ENCODE data around the gene CCND2.

Gene CCND2

DNA sequence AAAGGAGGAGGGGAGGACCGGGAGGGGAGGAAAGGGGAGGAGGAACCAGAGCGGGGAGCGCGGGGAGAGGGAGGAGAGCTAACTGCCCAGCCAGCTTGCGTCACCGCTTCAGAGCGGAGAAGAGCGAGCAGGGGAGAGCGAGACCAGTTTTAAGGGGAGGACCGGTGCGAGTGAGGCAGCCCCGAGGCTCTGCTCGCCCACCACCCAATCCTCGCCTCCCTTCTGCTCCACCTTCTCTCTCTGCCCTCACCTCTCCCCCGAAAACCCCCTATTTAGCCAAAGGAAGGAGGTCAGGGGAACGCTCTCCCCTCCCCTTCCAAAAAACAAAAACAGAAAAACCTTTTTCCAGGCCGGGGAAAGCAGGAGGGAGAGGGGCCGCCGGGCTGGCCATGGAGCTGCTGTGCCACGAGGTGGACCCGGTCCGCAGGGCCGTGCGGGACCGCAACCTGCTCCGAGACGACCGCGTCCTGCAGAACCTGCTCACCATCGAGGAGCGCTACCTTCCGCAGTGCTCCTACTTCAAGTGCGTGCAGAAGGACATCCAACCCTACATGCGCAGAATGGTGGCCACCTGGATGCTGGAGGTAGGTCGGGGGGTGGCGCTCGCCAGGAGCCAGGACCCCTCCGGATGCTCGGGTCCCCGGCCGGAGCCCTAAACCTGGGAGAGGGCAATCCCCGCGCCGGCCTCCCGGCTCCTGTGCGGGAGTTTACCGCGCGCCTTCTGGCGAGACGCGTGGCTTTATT lies at the start of gene CCND2:
Gene CCND2 (plus strand): TSS at position 111 of the 744 bp plus-strand sequence. CDS start 279 bp downstream, at position 390.
- TF ChIP-seq, protein P1, sequence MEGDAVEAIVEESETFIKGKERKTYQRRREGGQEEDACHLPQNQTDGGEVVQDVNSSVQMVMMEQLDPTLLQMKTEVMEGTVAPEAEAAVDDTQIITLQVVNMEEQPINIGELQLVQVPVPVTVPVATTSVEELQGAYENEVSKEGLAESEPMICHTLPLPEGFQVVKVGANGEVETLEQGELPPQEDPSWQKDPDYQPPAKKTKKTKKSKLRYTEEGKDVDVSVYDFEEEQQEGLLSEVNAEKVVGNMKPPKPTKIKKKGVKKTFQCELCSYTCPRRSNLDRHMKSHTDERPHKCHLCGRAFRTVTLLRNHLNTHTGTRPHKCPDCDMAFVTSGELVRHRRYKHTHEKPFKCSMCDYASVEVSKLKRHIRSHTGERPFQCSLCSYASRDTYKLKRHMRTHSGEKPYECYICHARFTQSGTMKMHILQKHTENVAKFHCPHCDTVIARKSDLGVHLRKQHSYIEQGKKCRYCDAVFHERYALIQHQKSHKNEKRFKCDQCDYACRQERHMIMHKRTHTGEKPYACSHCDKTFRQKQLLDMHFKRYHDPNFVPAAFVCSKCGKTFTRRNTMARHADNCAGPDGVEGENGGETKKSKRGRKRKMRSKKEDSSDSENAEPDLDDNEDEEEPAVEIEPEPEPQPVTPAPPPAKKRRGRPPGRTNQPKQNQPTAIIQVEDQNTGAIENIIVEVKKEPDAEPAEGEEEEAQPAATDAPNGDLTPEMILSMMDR (IDR thresholded peaks at IDR 0.05; ENCODE audit: insufficient read depth, low read depth, low read length, missing control alignments) = no peak
- peak within 1 kb of the TSS; percentile 97 for H3K4me3 ChIP-seq (ENCODE audit: low read length)
- DNase-seq (ENCODE audit: low read depth) = peak; percentile 94

DNA sequence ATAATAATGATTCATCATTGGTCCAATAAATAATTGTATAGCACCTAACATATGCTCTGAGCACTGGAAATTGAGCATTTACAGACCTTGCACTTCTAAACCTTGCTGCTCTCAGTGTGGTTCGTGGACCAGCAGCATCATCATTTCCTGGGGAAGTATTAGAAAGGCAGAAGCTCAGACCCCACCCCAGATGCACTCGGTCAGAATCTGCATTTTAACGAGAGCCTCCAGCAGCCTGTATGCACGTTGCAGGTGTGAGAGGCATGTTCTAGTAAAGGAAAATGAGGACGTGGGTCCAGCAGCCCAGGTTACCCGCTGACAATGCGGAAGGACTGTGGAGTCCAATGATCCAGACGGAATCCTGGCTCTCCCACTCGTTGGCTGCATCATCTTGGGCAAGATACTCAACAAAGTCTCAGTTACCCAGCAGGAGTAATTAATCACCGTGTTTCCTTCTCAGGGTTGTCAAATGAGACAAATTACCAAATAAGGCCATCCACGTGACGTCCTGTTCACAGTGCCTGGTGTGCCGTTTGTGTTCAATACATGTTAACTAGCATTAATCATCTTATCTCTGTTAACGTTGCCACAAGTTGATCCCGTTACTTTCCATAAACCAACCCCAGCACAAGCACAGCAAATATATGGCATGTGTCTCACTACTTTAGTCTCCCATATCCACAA lies 49.2 kb upstream of the CCND2 start:
- TF ChIP-seq, protein P1 (IDR thresholded peaks at IDR 0.05; ENCODE audit: insufficient read depth, low read depth, low read length, missing control alignments) = no peak
- DNase-seq (ENCODE audit: low read depth) = no peak
- H3K4me3 ChIP-seq (ENCODE audit: low read length) = no peak overlapping the region

DNA sequence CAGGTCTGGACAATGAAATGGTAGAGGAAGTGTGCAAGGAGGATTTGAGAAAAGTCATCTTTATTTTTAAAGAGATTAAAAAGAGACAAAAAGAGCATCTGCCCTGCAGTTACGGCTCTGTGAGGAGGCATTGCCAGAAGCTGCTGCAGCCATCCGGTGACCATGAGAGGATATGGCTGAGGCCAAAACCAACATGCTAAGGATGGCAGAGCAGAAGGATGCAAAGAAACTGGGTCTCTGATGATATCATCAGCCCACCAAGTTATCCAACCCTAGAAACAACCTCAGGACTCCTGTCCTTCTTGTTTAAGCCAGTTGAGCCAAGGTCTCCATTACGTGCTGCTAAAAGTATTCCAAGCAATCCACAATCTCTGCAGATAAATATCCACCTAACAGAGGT lies 48.0 kb upstream of the CCND2 start:
- H3K4me3 ChIP-seq (ENCODE audit: low read length) = no peak overlapping the region
- TF ChIP-seq, protein P1 (IDR thresholded peaks at IDR 0.05; ENCODE audit: insufficient read depth, low read depth, low read length, missing control alignments) = no peak
- no peak for DNase-seq (ENCODE audit: low read depth)

DNA sequence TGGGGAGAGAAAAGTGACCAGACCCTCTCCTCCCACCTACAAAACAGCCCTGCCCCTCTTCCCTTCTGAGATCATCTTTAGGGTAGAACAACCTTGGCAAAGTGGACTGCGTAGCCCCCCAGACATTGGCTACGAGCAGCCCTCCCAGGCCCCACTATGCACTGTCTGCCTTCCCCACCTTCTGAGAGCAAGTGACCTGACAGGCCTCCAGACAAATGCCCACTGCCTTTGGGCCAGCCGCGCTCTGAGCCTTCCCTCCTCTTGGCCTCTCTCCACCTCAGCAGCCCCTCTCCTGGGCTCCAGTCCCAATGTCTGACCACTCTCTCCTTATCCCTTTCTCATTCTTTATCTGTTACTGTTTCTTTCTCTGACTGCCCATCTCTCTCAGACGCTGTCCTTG lies 46.5 kb upstream of the CCND2 start:
- DNase-seq (ENCODE audit: low read depth) = no peak
- TF ChIP-seq, protein P1 (IDR thresholded peaks at IDR 0.05; ENCODE audit: insufficient read depth, low read depth, low read length, missing control alignments) = no peak
- H3K4me3 ChIP-seq (ENCODE audit: low read length) = no peak overlapping the region

DNA sequence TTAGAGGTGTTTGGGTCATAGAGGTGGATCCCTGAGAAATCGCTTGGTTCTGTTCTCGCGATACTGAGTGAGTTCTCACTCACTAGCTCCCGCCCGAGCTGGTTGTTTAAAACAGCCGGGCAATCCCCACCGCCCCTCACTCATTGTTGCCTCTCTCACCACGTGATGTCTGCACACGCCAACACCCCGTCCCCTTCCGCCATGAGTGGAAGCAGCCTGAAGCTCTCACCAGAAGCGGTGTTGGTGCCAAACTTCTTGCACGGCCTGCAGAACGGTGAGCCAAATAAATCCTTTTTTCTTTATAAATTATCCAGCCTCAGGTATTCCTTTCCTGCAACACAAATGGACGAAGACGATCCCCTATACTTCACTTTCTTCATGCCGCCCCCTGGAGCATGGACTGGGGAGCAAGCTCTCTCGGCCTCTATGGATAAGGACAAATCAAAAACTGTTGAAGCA lies 45.4 kb upstream of the CCND2 start:
- DNase-seq (ENCODE audit: low read depth) = no peak
- H3K4me3 ChIP-seq (ENCODE audit: low read length) = no peak overlapping the region
- TF ChIP-seq, protein P1 (IDR thresholded peaks at IDR 0.05; ENCODE audit: insufficient read depth, low read depth, low read length, missing control alignments) = peak; percentile 2

DNA sequence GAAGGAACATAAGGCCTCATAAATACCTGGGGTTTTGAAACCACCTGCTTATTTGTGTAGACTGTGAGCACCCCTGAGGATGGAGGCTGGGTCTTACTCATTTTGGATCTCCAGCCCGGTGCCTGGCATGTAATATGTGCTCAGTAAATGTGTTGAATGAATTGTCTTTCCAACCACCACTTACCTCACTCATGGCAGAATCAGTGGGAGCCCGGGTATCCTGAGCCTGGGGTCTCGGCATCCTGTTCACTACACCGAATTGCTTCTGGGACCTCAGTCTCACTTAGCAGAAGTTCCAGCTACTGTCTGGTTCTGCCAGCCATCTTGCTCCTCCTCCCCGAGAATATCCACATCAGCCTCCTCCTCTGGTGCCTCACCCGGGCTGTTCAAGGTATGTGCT lies 43.0 kb upstream of the CCND2 start:
- no peak for DNase-seq (ENCODE audit: low read depth)
- no peak overlapping the region for H3K4me3 ChIP-seq (ENCODE audit: low read length)
- TF ChIP-seq, protein P1 (IDR thresholded peaks at IDR 0.05; ENCODE audit: insufficient read depth, low read depth, low read length, missing control alignments) = no peak

Measured in epithelial cell of esophagus (primary cell).